Forelimb muscle (tissue), 1 donor: Measurements from ENCODE around the gene LYPD5. TPM values are rescaled to one million over a fixed set of nuclear protein-coding genes. Genes with fewer than 3 reads are reported as not detected.

Experiments
- DNase-seq: peaks from one replicate; pipeline ENCODE4 v3.0.0-alpha.2; 2013; ENCODE audit warnings: low read depth
- polyA plus RNA-seq: library from polyadenylated mRNA; unstranded; fragments of 120-200 nt; gene quantifications from one replicate; pipeline ENCODE4 v1.2.1, GENCODE V29; 2013; ENCODE audit not compliant: insufficient read length

The LYPD5 gene
- polyA plus RNA-seq, 1 donor = 0.34 TPM

- DNase-seq = no peak
Observed at GRCh38 chr19:43752287-43752875, 49.9 kb downstream of the LYPD5 start.

- no peak for DNase-seq
Observed at GRCh38 chr19:43751466-43752220, 50.6 kb downstream of the LYPD5 start.

GRCh38 chr19:43749898-43750297, 52.3 kb downstream of the LYPD5 start:
- no peak for DNase-seq

GRCh38 chr19:43749152-43749551, 53.1 kb downstream of the LYPD5 start:
- DNase-seq = no peak

GRCh38 chr19:43748685-43749084, 53.6 kb downstream of the LYPD5 start:
- no peak for DNase-seq

GRCh38 chr19:43748205-43748594, 54.0 kb downstream of the LYPD5 start:
- DNase-seq = no peak

GRCh38 chr19:43747557-43748204, 54.6 kb downstream of the LYPD5 start:
- no peak for DNase-seq

Other genes starting within 250 kb of the LYPD5 start
- 28.9 TPM for gene XRCC1, start 226.9 kb downstream of the LYPD5 start, polyA plus RNA-seq
- gene PINLYP, start 226.6 kb downstream of the LYPD5 start, polyA plus RNA-seq = 5.1 TPM
- gene IRGQ, start 206.3 kb downstream of the LYPD5 start, polyA plus RNA-seq = 12.4 TPM
- gene ZNF576, start 205.9 kb downstream of the LYPD5 start, polyA plus RNA-seq = 10.2 TPM
- 0.71 TPM for gene SRRM5, start 190.4 kb downstream of the LYPD5 start, polyA plus RNA-seq
- gene ZNF428, start 182.8 kb downstream of the LYPD5 start, polyA plus RNA-seq = 56.5 TPM
- 7.0 TPM for gene CADM4, start 162.6 kb downstream of the LYPD5 start, polyA plus RNA-seq
- 5.3 TPM for gene PLAUR, start 132.3 kb downstream of the LYPD5 start, polyA plus RNA-seq
- gene IRGC, start 86.4 kb downstream of the LYPD5 start, polyA plus RNA-seq = not detected
- gene SMG9, start 47.5 kb downstream of the LYPD5 start, polyA plus RNA-seq = 34.3 TPM
- 0.51 TPM for gene KCNN4, start 21.5 kb downstream of the LYPD5 start, polyA plus RNA-seq
- gene ZNF283, start 24.9 kb upstream of the LYPD5 start, polyA plus RNA-seq = 9.7 TPM
- 8.8 TPM for gene ZNF404, start 81.5 kb upstream of the LYPD5 start, polyA plus RNA-seq
- gene ZNF45, start 132.8 kb upstream of the LYPD5 start, polyA plus RNA-seq = 12.5 TPM
- 2.4 TPM for gene ZNF221, start 148.8 kb upstream of the LYPD5 start, polyA plus RNA-seq
- gene ZNF155, start 181.7 kb upstream of the LYPD5 start, polyA plus RNA-seq = 7.0 TPM
- gene ZNF230, start 200.5 kb upstream of the LYPD5 start, polyA plus RNA-seq = 2.9 TPM
- 4.7 TPM for gene ZNF222, start 222.9 kb upstream of the LYPD5 start, polyA plus RNA-seq
- gene ZNF223, start 249.6 kb upstream of the LYPD5 start, polyA plus RNA-seq = 4.7 TPM